Fibroblast of pulmonary artery (primary cell): ENCODE results near the gene PTGS1.
A peak's percentile ranks its signal among the peaks of the same experiment; 100 is the strongest.

Experiments
- DNase-seq: peaks from one replicate; pipeline ENCODE4 v3.0.0-alpha.2; 2010; ENCODE audit warnings: low read depth
- H3K4me3 ChIP-seq: replicated peaks from 2 replicates; pipeline ENCODE4 v1.5.1; 2011; ENCODE audit warnings: low read depth, mild to moderate bottlenecking, control low read depth, low read length, moderate library complexity
- TF ChIP-seq, protein P1 (sequence below): IDR thresholded peaks from 2 replicates; pipeline ENCODE4 v1.5.1; 2011; ENCODE audit warnings: mild to moderate bottlenecking, control low read depth, low read length, inconsistent platforms; ENCODE audit errors: missing control alignments

Gene PTGS1

DNA sequence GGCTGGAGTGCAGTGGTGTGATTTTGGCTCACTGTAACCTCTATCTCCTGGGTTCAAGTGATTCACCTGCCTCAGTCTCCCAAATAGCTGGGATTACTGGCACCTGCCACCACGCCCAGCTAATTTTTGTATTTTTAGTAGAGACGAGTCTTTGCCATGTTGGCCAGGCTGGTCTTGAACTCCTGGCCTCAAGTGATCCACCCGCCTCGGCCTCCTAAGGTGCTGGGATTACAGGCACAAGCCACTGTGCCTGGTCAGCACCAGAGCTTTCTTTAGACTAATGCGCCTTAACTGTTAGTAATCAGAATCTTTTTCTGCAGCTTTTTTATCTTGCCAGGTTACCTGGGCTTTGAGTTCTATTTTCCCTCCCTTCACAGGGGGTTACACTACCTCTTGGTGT lies 18.4 kb downstream of the PTGS1 start:
- H3K4me3 ChIP-seq = no peak overlapping the region
- TF ChIP-seq, protein P1, sequence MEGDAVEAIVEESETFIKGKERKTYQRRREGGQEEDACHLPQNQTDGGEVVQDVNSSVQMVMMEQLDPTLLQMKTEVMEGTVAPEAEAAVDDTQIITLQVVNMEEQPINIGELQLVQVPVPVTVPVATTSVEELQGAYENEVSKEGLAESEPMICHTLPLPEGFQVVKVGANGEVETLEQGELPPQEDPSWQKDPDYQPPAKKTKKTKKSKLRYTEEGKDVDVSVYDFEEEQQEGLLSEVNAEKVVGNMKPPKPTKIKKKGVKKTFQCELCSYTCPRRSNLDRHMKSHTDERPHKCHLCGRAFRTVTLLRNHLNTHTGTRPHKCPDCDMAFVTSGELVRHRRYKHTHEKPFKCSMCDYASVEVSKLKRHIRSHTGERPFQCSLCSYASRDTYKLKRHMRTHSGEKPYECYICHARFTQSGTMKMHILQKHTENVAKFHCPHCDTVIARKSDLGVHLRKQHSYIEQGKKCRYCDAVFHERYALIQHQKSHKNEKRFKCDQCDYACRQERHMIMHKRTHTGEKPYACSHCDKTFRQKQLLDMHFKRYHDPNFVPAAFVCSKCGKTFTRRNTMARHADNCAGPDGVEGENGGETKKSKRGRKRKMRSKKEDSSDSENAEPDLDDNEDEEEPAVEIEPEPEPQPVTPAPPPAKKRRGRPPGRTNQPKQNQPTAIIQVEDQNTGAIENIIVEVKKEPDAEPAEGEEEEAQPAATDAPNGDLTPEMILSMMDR = no peak
- DNase-seq = no peak

DNA sequence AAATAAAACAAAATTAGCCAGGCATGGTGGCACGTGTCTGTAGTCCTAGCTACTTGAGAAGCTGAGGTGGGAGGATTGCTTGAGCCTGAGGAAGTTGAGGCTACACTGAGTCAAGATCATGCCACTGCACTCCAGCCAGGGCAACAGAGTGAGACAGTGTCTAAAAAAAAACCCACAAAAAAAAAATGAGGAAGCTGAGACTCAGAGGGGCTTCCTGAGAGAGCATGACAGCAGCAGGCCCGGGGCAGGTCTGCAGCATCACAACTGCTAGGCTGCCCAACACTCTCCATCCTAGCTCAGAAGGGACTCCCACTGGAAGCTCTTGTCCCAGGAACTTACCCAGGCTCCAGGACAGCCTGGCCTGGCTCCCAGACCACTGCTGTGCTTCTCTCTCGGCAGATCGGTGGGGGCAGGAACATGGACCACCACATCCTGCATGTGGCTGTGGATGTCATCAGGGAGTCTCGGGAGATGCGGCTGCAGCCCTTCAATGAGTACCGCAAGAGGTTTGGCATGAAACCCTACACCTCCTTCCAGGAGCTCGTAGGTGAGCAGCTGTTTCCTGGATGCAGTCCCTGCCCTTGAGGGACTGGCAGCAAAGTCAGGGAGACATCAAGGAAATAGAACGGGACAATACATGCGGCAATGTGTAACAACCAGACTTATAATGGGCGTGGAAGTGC lies 19.1 kb downstream of the PTGS1 start:
- no peak for DNase-seq

DNA sequence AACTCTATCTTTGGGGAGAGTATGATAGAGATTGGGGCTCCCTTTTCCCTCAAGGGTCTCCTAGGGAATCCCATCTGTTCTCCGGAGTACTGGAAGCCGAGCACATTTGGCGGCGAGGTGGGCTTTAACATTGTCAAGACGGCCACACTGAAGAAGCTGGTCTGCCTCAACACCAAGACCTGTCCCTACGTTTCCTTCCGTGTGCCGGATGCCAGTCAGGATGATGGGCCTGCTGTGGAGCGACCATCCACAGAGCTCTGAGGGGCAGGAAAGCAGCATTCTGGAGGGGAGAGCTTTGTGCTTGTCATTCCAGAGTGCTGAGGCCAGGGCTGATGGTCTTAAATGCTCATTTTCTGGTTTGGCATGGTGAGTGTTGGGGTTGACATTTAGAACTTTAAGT lies 21.5 kb downstream of the PTGS1 start:
- no peak overlapping the region for H3K4me3 ChIP-seq
- no peak for DNase-seq
- TF ChIP-seq, protein P1 = no peak

More for the DNA sequence above, 19.1 kb downstream of the PTGS1 start:
- no peak overlapping the region for H3K4me3 ChIP-seq
- TF ChIP-seq, protein P1 = no peak

DNA sequence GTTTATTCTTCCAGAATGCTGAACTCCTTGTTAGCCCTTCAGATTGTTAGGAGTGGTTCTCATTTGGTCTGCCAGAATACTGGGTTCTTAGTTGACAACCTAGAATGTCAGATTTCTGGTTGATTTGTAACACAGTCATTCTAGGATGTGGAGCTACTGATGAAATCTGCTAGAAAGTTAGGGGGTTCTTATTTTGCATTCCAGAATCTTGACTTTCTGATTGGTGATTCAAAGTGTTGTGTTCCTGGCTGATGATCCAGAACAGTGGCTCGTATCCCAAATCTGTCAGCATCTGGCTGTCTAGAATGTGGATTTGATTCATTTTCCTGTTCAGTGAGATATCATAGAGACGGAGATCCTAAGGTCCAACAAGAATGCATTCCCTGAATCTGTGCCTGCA lies 21.9 kb downstream of the PTGS1 start:
- TF ChIP-seq, protein P1 = no peak
- DNase-seq = peak; percentile 42
- H3K4me3 ChIP-seq = no peak overlapping the region

DNA sequence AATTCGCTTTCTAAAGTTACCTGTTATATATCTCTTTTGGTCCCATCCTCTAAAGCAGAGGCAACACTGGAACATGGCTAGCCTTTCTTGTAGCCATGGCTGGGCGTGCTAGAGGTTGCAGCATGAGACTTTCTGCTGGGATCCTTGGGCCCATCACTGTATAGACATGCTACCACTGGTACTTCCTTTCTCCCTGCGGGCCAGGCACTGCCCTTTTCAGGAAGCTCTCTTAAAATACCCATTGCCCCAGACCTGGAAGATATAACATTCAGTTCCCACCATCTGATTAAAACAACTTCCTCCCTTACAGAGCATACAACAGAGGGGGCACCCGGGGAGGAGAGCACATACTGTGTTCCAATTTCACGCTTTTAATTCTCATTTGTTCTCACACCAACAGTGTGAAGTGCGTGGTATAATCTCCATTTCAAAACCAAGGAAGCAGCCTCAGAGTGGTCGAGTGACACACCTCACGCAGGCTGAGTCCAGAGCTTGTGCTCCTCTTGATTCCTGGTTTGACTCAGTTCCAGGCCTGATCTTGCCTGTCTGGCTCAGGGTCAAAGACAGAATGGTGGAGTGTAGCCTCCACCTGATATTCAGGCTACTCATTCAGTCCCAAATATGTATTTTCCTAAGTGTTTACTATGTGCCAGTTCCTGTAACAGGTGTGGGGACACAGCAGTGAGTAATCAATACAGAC lies 22.6 kb downstream of the PTGS1 start:
- H3K4me3 ChIP-seq = no peak overlapping the region
- TF ChIP-seq, protein P1 = no peak
- no peak for DNase-seq

DNA sequence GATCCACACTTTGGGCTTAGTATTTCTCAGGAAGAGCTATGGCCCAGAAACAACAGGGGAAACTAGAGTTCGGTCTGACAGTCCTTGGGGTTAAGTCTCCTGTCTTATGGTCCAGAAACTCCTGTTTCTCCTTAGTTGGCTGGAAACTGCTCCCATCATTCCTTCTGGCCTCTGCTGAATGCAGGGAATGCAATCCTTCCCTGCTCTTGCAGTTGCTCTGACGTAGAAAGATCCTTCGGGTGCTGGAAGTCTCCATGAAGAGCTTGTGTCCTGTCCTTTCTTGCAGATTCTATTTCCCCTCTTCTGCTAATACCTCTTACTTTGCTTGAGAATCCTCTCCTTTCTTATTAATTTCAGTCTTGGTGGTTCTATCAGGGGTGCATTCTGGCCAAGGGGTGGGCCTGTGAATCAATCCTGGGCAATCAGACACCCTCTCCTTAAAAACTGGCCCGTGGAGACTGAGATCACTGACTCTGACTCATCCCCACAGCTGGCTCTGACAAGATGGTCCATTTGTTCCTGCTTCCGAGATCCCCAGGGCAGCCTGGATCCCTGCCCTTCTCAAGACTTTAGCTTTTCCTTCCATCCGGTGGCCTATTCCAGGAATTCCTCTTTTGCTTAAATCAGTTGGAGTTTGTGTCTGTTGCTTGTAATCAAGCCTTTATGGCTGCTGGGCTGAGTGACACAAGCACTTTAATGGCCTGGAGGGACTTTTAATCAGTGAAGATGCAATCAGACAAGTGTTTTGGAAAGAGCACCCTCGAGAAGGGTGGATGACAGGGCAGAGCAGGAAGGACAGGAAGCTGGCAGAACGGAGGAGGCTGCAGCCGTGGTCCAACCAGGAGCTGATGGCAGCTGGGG lies 23.7 kb downstream of the PTGS1 start:
- H3K4me3 ChIP-seq = no peak overlapping the region
- TF ChIP-seq, protein P1 = no peak
- peak; percentile 85 for DNase-seq
